ENCODE results near the gene PLG. TPM values are rescaled to one million over a fixed set of nuclear protein-coding genes. Genes with fewer than 3 reads are reported as not detected.

PLG gene
- total RNA-seq, result not detected in 2 replicates

DNA sequence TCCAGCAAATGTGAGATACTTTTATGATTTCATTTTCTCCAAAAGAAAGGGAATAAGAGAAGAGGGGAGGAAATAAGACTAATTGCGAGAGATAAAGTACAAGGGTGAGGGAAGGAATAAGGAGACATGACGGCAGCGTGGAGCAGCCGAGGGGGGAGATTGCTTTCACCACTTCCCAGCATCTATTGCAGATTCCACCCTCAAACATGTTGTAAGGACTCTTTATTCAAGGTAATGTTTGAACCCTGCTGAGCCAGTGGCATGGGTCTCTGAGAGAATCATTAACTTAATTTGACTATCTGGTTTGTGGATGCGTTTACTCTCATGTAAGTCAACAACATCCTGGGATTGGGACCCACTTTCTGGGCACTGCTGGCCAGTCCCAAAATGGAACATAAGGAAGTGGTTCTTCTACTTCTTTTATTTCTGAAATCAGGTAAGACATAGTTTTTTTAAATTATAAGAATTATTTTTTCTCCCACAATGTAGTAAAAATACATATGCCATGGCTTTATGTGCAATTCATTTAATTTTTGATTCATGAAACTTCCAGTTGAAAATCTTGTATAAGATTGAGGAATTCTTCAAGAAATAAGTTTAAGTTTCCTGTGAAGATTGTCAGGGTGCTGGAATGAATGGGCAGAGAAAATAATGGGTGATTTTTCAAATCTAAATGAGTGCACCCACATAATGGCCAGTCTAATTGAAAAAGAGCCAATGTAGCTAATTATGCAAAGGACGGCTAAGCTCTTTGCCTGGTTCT, at the start of gene PLG:
Gene PLG, plus strand, starts transcription at position 327 of the 763 bp plus-strand sequence. Its CDS starts 61 bp downstream, at position 388.

DNA sequence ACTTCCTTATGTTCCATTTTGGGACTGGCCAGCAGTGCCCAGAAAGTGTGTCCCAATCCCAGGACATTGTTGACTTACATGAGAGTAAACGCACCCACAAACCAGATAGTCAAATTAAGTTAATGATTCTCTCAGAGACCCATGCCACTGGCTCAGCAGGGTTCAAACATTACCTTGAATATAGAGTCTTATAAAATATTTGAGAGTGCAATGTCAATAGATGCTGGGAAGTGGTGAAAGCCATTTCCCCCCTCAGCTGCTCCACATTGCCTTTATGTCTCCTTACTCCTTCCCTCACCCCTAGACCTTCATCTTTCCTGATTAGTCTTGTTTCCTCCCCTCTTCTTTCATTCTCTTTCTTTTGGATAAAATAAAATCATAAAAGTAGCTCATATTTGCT, 37.8 kb upstream of the PLG start, which contains the start of gene LPA:
Gene LPA, minus strand, starts transcription at position 78 of the 400 bp plus-strand sequence. Its CDS starts 61 bp downstream, at position 17.

Other genes with a start within 250 kb of the PLG start
- not detected in 2 replicates for gene LPA, start 38.0 kb upstream of the PLG start, total RNA-seq